Neural cell (in vitro differentiated cells): Measurements from ENCODE around the gene DBH.

Source experiments
- TAF1 ChIP-seq: IDR thresholded peaks from 2 replicates; pipeline ENCODE4 v1.6.1; 2012; ENCODE audit warnings: low read depth
- TF ChIP-seq, protein P1 (sequence below): fragments of 450-650 bp; IDR thresholded peaks from 2 replicates; pipeline ENCODE4 v1.5.1; 2014; ENCODE audit warnings: antibody characterized with exemption, mild to moderate bottlenecking, moderate library complexity; ENCODE audit not compliant: poor library complexity, severe bottlenecking

DNA sequence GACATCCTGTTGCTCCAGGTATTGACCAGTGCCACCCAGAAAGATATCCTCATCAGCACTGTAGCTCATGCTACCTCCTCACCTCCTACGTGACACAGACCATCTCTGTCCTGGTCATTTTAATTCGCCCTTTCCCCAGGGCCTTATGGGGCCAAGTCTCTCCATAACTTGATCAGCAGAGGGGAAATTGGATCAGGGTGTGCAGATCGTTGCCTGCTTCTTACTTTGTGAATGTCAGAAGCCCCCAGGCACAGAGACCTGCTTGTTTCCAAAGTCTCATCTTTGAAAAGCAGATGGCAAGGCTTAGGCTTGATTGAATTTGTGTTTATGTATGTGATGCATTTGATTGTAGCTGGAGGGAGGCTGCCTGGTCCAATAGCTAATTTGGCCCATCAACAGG is 8.8 kb upstream of the DBH start:
- TF ChIP-seq, protein P1, sequence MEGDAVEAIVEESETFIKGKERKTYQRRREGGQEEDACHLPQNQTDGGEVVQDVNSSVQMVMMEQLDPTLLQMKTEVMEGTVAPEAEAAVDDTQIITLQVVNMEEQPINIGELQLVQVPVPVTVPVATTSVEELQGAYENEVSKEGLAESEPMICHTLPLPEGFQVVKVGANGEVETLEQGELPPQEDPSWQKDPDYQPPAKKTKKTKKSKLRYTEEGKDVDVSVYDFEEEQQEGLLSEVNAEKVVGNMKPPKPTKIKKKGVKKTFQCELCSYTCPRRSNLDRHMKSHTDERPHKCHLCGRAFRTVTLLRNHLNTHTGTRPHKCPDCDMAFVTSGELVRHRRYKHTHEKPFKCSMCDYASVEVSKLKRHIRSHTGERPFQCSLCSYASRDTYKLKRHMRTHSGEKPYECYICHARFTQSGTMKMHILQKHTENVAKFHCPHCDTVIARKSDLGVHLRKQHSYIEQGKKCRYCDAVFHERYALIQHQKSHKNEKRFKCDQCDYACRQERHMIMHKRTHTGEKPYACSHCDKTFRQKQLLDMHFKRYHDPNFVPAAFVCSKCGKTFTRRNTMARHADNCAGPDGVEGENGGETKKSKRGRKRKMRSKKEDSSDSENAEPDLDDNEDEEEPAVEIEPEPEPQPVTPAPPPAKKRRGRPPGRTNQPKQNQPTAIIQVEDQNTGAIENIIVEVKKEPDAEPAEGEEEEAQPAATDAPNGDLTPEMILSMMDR: no peak
- TF ChIP-seq TAF1: no peak
